NCI-H510A (cell line): Measurements from ENCODE around the gene MAMLD1.

Experiments
- DNase-seq: peaks from one replicate; lab custom pipeline; 2025; lab: John Stamatoyannopoulos, UW

MAMLD1 gene

DNA sequence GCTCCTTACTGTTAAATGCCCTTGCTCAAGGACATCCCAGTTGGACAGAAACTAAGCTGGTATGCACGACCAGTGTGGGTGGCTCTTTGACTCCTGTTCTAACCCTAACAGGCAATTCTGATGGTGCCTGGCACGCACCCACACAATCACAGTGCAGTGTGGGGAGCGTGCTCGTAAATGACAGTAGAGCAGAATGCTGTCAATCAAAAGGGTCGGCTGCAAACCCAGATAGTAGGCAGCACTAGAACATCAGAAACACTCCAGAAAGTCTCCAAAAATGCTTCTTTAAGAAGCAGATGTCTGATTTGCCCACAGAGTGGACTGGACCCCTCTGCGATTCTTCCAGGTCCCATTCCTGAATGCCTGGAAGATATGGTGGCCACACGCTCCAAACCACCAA is 167.7 kb downstream of the MAMLD1 start:
- no peak for DNase-seq

DNA sequence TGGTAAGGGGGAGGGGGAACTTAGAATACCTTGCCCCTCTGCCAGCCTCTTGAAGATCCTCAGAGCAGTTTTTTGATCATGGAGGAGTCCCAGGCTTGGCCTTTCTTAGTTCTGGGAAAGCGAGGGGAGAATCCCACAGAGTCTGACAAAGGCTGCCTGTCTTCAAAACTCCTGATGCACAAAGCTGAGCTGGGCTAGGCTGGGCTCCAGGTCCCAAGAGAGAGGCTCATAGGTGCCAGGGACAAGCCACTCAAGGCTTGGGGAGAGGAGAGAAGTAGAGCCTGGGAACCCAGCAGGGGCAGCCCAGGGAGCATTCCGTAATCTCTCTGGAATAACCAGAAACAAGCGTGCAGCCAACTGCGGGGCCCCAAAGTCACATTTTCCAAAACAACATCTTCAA is 168.3 kb downstream of the MAMLD1 start:
- DNase-seq = no peak

DNA sequence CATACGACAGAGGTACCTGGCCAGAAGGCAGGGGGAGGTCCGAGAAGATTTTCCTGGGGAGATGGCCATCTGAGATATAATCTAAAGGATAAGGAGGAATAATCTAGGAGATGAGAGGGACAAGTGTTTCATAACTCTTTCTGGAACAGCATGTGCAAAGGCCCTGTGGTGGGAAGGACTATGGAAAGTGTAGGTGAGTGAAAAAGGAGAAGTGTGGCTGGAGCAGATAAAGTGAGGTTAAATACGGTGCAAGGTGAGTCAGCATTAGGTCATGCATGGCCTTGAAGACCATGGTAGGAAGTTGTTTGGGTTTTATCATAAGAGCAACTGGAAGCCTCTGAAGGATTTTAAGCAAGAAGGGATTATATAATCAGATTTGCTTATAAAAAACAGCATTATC is 170.7 kb downstream of the MAMLD1 start:
- no peak for DNase-seq

DNA sequence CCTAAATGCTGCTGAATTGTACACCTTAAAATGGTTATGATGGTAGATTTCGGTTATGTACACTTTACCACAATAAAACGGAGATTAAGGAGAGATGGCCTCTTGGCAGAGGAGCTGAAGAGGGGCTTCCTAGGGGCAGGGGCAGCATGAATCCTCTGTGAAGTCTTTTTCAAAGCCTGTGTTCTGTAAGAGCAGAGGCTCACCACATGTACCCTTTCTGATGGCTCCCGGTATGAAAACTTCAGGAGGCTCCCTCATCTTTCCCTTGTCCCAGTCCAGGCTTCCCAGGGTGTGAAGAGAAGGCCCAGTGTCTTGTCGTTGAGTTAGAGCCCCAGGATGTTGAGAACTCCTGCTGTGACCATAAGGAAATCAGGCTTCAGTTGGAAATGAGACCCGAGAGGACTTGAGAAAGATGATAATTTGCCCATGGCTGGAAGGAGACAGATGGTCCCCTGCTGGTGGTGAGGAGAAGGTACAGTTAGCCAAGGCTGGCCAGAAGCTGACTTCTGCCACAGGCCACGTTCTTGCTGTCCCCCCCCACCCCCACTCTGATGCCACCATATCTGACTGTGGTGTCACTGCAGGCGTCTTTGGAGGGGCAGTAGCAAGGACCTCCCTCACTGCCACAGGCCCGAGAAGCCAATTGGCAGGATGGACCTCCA is 173.5 kb downstream of the MAMLD1 start:
- no peak for DNase-seq

DNA sequence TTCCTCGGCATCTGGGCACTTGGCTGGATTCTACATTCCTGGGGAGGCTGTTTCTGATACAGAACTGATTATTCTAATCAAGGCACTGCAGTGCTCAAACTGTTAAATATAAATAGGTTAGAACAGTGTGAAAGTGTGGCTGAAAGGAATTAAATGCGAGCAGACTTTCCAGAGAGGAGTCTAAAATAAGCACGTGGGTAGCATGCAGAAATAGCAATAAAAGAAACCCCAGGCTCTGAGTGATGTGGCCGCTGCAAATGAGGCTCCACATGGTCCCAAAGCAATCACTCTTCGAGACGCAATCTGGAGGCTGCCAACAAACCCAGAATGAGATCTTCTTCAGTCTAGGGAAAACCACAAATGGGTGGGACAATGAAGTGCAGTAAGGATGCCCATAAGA is 174.7 kb downstream of the MAMLD1 start:
- no peak for DNase-seq

DNA sequence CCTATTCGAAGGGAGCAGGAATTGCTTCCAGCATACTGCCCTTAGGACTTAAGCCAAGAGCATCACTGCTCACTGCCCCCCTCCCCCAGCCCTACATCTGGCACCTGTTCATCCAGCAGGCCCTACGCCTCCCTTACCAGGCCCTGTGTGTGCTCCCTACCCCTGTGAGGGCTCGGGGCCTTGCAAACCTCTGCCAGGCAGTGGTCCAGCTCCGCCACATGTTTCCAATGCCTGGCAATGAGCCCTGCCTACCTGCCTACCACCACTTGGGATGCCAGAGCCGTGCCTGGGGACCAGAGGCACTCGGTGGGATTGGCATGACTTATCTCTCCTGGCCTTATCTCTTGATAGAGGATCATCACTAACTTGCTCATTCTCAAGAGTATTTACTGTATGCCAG is 177.8 kb downstream of the MAMLD1 start:
- DNase-seq = no peak

DNA sequence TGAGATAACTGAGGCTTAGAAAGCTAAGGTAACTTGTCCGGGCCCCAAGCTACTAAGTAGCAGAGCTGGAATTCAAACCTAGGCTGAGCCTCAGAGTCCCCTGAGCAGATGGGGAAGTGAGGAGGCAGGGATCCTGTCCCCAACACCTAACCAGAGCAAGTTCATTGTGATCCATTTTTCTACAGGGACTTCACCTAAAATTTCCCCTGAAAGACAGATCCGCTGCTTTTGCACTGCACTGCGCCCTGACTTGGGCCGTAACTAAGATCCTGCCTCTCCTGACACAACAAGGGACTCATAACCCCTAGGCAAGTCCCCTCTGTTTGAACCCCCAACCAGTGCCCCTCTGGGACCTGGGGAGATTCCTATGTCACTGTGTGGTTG is 179.7 kb downstream of the MAMLD1 start:
- no peak for DNase-seq

DNA sequence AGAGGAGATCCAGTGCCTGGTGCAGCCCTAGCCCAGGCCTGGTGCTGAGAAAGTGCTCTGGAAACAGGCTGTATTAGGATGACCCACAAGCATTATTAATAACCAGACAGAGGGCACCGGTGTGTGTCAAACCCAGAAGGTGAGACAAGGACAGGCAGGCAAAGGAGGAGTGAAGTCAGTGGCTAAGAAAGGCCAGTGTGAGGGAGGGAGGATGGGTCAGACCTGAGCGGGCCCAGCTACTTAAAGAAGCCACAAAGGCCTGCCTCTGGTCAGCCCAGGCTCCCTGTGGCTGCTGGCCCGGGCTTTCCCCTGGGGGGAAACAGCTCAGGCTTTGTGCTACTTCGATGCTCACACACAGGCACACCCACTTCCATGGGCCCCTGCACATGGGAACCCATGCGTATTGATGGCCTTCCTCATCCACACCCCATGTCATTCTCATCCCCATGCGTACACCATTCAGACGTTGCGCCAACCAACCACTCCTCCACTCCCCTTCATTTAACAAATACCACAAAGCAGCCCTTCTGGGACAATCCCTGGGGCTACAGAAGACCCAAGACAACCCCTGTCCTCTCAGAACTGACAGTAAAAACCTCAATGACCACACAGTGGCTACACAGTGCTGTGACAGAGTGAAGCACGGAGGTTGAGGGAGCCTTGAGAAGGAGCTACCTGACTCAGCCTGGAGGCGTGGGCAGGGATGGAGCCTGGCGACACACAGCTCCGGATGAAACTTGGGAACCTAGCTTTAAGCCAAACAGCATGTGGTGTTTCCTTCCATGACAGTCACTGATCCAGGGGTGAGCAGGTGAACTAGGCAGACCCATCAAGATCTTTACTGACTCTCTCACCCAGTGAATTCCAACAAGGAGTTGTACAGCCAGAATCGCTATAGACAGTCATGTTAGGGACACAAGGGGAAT is 180.4 kb downstream of the MAMLD1 start:
- no peak for DNase-seq

DNA sequence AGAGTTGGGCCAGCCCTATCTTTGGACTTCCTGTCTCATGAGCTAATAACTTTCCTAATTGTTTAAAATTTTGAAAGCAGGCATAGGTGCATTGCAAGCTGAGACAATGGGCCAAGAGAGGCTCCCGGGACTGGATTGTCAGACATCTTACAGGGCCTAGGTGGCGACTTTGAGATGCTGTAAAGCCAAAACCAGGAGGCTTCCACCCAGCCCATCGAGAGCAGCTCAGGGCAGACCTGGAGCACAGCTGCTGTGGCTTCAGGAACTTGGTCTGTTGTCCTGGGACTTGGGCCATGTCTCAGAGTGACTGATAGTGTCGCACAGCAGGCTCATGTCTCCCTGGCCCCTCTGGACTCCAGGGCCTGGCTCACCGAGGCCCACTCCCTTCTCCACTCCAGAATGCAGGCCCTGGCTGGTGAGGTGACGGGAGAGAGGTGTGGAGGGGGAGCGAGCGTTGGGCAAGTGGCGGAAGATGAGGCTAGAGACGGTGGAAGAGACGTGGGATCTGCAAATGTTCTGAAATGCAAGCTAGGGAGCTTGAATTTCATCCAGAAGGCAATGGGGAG is 181.2 kb downstream of the MAMLD1 start:
- no peak for DNase-seq

DNA sequence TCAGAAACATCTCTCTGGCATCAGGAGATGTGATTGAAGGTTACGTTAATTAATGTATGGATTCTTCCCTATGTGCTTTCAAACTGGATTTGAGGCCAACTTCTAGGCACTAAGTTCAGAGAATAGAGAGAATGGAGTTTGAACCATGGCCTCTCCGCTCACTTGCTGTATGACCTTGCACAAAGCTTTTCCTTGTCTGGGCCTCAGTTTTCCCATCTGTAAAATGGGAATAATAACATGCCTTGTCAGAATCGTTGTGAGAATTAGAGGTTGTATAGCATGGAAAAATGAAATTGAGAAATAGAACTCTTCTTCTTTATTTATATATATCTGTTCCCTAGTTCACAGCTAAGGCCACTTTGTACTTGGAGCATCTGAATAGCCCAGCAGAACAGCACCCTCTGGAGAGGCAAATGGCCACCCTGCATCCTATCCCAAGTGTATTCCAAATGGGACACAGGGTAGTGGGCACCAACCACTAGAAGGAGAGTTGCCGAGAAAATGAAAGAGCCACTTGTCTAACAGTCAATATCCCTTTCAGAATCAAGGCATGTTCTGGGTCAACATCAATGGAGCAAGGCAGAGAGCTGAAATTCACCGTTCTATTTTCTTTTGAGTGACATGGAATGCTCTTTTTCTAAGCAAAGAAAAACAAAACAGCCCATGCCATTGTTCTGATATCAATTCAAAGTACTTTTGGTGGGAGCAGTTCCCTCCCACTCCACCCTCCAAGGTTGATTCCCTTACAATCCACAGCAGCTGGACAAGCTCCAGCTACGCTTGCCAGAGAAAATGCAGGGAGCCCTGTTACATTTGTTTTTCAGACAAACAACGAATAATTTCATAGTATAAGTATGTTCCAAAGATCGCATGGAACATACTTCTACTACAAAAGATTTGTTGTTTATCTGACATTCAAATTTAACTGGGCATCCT is 182.0 kb downstream of the MAMLD1 start:
- no peak for DNase-seq

DNA sequence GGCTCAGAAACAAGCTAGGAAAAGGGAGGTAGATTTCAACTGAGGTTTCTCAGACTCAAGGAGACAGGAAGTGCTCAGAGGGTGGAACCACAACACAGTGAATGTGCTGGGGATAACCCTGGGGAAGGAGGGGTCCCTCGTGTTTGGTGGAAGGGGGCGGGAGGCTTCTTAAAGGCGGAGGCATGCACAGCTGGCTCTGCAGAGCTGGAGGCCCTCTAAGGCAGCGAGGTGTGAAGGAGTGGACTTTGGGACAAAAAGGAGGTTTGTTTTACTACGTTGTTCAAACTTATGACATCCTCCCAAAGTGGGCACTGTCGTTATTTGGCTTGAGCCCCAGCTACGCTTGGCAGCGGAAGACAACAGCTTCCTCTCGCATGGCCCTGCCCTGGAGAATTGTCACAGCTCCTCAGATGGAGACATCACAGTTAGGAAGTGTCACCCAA is 183.6 kb downstream of the MAMLD1 start:
- DNase-seq = no peak

DNA sequence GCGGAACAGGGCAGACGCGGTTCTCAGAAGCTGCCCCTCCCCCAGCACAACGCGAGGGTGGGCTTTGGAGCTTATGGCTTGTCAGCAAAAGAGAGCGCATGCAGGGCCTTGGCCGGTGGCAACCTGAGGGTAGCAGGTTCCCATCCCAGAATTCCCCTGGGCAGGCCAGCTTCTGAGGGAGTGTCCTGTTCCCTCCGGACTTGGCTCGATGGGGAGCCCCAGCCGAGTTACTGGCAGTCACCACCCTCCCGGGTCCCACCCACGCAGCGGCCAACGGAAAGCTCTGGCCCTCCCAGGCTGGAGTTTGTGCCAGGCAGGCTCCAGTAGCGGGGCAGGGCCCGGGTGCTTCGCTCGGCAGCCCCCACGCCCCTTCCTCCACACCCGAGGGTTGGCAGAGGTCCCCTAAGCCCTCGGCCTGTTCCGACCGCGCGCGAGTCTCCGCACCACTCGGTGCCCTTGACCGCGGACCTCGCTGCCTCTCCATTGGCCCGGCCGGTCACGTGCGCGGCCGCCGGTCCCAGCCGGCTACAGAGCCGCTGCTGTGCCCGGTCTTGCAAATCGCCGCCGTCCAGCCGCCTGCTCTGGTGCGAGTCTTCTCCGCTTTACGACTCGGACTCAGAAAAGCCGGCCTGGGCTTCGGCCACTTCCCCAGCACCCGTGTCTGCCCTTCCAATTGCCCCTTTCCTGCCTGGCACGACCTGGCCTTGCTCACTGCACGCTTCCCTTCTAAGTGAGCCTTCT is 184.4 kb downstream of the MAMLD1 start:
- DNase-seq = no peak

DNA sequence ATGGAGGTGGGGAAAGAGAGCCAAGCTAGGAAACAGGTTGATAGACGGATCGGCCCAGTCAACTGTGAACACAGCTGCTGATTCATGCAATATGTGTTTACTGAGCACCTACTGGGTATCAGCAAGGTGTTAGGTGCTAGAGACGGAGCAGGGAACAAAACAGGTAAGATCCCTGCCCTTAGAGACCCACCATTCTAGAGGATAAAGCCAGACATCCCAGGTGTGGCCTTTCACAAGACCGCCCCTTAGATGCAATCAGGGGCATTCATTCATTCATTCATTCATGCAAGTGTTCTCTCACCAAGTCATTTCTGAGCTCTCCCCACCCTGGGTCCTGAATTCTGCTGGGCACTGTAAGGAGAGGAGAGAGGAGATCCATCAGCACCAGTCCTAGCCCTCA is 185.1 kb downstream of the MAMLD1 start:
- DNase-seq = no peak

DNA sequence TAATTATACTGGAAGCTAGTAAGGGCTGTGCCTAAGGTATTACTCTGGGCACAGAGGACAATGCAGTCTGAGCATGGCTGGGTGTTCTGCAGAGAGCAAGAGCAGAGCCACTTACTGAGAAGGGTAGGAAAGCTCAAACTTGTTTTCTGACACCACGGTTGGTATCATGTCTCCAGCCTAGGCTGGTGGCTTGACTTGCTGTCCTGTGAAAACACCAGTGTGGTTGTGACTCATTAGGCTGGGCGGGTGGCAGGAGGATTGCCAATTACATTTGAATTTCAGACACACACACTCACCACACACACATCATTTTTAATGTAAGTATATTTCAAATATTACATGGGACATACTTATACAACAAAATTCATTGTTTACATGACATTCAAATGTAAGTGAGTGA is 185.6 kb downstream of the MAMLD1 start:
- no peak for DNase-seq

DNA sequence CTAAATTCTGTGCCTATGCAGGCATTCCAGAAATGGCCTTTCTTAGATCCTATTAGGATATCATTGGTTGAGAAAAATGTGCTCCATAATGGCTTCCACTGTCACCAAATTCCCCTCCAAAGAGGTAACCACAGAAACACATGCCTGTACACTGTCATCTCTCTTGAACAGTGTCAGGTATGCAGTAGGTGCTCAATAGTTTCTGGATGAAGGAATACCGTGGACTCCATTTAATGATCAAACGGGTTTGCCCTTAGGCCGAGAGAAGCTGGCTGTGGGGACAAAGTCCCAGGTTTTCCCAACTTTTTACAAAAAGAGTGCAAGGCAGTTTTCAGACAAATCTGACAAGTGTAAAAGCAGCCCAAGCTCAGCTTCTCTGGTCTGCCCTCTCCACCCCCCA is 188.8 kb downstream of the MAMLD1 start:
- DNase-seq = no peak

DNA sequence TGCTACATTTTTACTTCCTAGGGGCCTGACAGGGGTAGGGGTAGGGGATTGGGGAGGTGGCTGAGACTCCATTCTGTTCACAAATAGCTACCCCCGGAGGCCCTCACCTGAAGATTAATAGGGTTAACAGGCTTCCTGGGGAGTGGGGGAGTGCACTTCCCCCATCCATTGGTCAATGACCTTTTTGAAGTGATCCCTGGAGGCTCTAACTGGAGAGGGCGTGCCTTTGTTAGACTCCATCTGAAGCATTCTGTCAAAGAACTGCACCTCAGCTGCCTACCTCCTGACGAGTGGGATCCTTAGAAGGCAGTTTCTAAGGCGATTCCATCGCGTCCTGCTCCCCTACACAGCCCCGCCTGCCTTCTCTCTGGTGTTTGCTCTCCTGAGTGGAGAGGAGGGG is 195.3 kb downstream of the MAMLD1 start:
- no peak for DNase-seq
